Transverse colon (tissue), 4 donors: ENCODE measurements around the gene PHACTR3. TPM values are rescaled to one million over a fixed set of nuclear protein-coding genes. Genes with fewer than 3 reads are reported as not detected.

Experiments used
- DNase-seq: peaks from one replicate; pipeline ENCODE4 v3.0.0-alpha.2; 2019
- H3K27ac ChIP-seq, 4 donors: fragments of 200-600 bp; sonication (generic); 2 replicates each; pipeline ENCODE4 v1.5.1; 2016 to 2018; ENCODE audit warnings: inconsistent platforms in 4 of 4
- H3K27me3 ChIP-seq: fragments of 200-600 bp; sonication (generic); 2 replicates; pipeline ENCODE4 v1.5.1; 2017; ENCODE audit warnings: inconsistent platforms
- H3K36me3 ChIP-seq, 4 donors: fragments of 200-600 bp; sonication (generic); 2 replicates each; pipeline ENCODE4 v1.5.1; 2017 to 2019; ENCODE audit warnings: inconsistent platforms in 4 of 4
- H3K4me1 ChIP-seq, 4 donors: fragments of 200-600 bp; sonication (generic); 2 replicates each; pipeline ENCODE4 v1.5.1; 2017 to 2020; ENCODE audit warnings: inconsistent platforms in 4 of 4
- H3K4me3 ChIP-seq, 4 donors: fragments of 200-600 bp; sonication (generic); 1 replicate in 1 of 4; 2 replicates in 3 of 4; pipeline versions ENCODE4 v1.5.1 to v1.6.1; 2017 to 2019; ENCODE audit warnings: inconsistent platforms in 4 of 4
- H3K9me3 ChIP-seq, 2 donors: fragments of 200-600 bp; sonication (generic); 2 replicates each; pipeline ENCODE4 v1.5.1; 2017 to 2019; ENCODE audit warnings: inconsistent platforms in 2 of 2
- CTCF ChIP-seq, 5 experiments: fragments of 200-600 bp in 3 of 5; fragments of 450-650 bp in 2 of 5; sonication (generic) in 3 of 5; IDR thresholded peaks; 1 replicate in 2 of 5; 2 replicates in 3 of 5; pipeline ENCODE4 v1.5.1; 2016 to 2017; ENCODE audit warnings: antibody characterized with exemption in 5 of 5, inconsistent platforms in 3 of 5, mild to moderate bottlenecking in 2 of 5, moderate library complexity in 1 of 5
- EP300 ChIP-seq: sonication (generic); formaldehyde crosslinking; IDR thresholded peaks from one replicate; pipeline ENCODE4 v1.6.1; 2017; ENCODE audit warnings: antibody characterized with exemption, low read depth
- POLR2A ChIP-seq: fragments of 450-650 bp; IDR thresholded peaks from one replicate; pipeline ENCODE4 v1.6.1; 2016; ENCODE audit warnings: antibody characterized with exemption, mild to moderate bottlenecking, moderate library complexity
- POLR2AphosphoS5 ChIP-seq, 3 donors: sonication (generic); formaldehyde crosslinking; IDR thresholded peaks; one replicate each; pipeline ENCODE4 v1.6.1; 2016; ENCODE audit warnings: antibody characterized with exemption in 3 of 3
- WGBS, 2 donors: methylation state at CpG; one replicate each; pipeline ENCODE4 v1.1.5; 2018; ENCODE audit warnings: low coverage in 1 of 2; 5-methylcytosine and 5-hydroxymethylcytosine counted together
- in situ Hi-C, 4 donors: fragments of 200-750 bp; cut with MboI; loops; one replicate each; pipeline versions ENCODE4 v1.15.0 to v1.15.1; 2017; ENCODE audit warnings: low sequenced_read_pairs in 3 of 4, low pct_ligation_motif_present in 1 of 4, low pct_unique_long_range_greater_than_20kb in 1 of 4
- intact Hi-C: fragments of 100-400 bp; cut with DNase I; formaldehyde crosslinking; loops from one replicate; pipeline ENCODE4 v1.15.1; 2023; ENCODE audit warnings: low total_unique reads
- total RNA-seq, 4 donors: library from RNA; depleted of rRNA; stranded (reverse); fragments of >200 nt; gene quantifications; one replicate each; pipeline ENCODE4 v1.1.0, GENCODE V29; 2016

The PHACTR3 gene
- total RNA-seq, 4 donors from 2014 or later: 1.6 to 7.1 (median 5.6) TPM

DNA sequence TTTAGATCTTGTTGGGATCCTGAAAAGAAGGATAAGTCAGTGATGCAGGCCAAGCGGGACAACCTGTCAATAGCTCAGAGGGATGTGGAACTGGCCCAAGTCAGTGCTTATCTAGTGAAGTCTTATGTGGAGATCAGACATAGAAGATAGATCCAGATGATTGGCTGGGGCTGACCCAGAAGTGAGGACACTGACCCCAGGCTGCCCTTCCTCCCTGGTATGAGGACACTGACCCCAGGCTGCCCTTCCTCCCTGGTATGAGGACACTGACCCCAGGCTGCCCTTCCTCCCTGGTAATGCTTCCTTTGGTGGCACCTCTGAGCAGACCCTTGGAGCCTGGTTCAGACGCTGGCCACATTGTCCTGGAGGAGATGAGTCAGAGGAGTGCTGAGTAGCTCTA is 159.7 kb downstream of the PHACTR3 start:
- H3K27me3 ChIP-seq: no peaks in the 10 kb centered on the region
- intact Hi-C loops (no loop called here), in situ Hi-C loops (loop anchor here in 1 of 4 donors (25.0 kb wide), 1 partner anchor 177 kb away; no protein-coding TSS in a partner anchor)
- no peak for TF ChIP-seq CTCF (IDR thresholded peaks at IDR 0.05)
- H3K9me3 ChIP-seq: no peaks in the 10 kb centered on the region
- H3K4me3 ChIP-seq: no peak overlapping the region
- 69% methylated on average over 2 of the region's 2 CpGs; no CpG with 5 or more reads in 1 of the 2 donors for WGBS, 2 donors
- H3K4me1 ChIP-seq: no peaks in the 10 kb centered on the region
- H3K36me3 ChIP-seq: no peaks in the 10 kb centered on the region
- no peak overlapping the region for H3K27ac ChIP-seq
- no peak for DNase-seq

GRCh38 chr20:59765599-59766177 is 161.3 kb downstream of the PHACTR3 start:
- H3K4me1 ChIP-seq: no peaks in the 10 kb centered on the region
- H3K9me3 ChIP-seq: no peaks in the 10 kb centered on the region
- TF ChIP-seq CTCF (IDR thresholded peaks at IDR 0.05): no peak
- no peak for TF ChIP-seq POLR2AphosphoS5 (IDR thresholded peaks at IDR 0.05)
- no peak for TF ChIP-seq POLR2A
- TF ChIP-seq EP300: no peak
- intact Hi-C loops: no loop called here
- no peak overlapping the region for H3K27ac ChIP-seq
- H3K4me3 ChIP-seq: no peak overlapping the region
- DNase-seq: no peak
- WGBS, 2 donors: 71 to 76% methylated on average over 1 to 4 of the region's 4 CpGs
- in situ Hi-C loops: loop anchor here in 1 of 4 donors (25.0 kb wide), 1 partner anchor 178 kb away; no protein-coding TSS in a partner anchor
- no peaks in the 10 kb centered on the region for H3K36me3 ChIP-seq
- H3K27me3 ChIP-seq: no peaks in the 10 kb centered on the region

DNA sequence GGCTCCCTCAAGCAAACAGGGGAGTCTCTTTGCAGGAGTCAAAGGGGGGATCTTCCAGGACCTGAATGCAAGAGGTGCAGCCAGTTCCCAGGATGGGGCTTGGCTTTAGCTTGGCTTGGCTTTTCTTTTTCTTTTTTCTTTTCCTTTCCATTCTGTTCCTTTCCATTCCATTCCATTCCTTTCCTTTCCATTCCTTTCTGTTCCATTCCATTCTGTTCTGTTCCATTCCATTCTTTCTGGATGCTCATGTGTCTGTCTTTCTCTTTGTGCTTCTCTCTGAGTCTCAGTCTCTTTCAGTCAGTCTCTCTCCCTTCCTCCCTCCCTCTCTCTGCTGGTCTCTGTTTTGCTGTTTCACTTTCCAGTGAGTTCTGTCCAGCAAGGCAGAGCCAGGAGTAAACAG is 163.3 kb downstream of the PHACTR3 start:
- in situ Hi-C loops: loop anchor here in 1 of 4 donors (25.0 kb wide), 1 partner anchor 180 kb away; no protein-coding TSS in a partner anchor
- TF ChIP-seq CTCF (IDR thresholded peaks at IDR 0.05): no peak
- TF ChIP-seq EP300: no peak
- TF ChIP-seq POLR2A: no peak
- no peak for TF ChIP-seq POLR2AphosphoS5 (IDR thresholded peaks at IDR 0.05)
- no peak overlapping the region for H3K4me3 ChIP-seq
- no peak overlapping the region for H3K27ac ChIP-seq
- no peak for DNase-seq
- intact Hi-C loops: no loop called here
- H3K4me1 ChIP-seq: no peaks in the 10 kb centered on the region
- no peaks in the 10 kb centered on the region for H3K27me3 ChIP-seq
- no peaks in the 10 kb centered on the region for H3K36me3 ChIP-seq
- no peaks in the 10 kb centered on the region for H3K9me3 ChIP-seq

DNA sequence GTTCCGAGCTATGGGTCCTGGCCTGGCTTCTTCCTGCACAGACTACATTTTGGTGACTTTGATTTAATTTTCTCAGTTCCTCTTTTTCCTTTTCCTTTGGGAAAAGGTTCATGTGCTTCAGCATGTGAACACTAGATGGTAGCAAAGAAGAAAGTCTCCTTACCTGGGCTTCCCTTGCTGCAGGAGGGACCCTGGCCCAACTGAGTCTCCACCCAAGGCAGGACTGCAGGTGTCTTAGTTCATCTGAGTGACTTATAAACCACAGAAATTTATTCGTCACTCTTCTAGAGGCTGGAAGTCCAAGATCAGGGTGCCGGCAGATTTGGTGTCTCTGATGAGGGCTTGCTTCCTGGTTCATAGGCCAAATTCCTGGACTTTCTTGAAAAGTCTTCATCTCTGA is 165.9 kb downstream of the PHACTR3 start:
- WGBS, 2 donors: 56% methylated on average over 3 of the region's 3 CpGs; no CpG with 5 or more reads in 1 of the 2 donors
- H3K9me3 ChIP-seq: no peaks in the 10 kb centered on the region

More for the DNA sequence above, 165.9 kb downstream of the PHACTR3 start:
- no peak for DNase-seq
- peaks cover 0 to 3% (median 0%) of the 10 kb centered on the region in 4 donors for H3K4me1 ChIP-seq
- no peak overlapping the region for H3K27ac ChIP-seq
- intact Hi-C loops: no loop called here
- H3K27me3 ChIP-seq: no peaks in the 10 kb centered on the region
- H3K36me3 ChIP-seq: no peaks in the 10 kb centered on the region
- no peak overlapping the region for H3K4me3 ChIP-seq
- in situ Hi-C loops: loop anchor here in 1 of 4 donors (25.0 kb wide), 1 partner anchor 183 kb away; no protein-coding TSS in a partner anchor
- no peak for TF ChIP-seq POLR2A
- no peak for TF ChIP-seq EP300
- TF ChIP-seq CTCF (IDR thresholded peaks at IDR 0.05): no peak
- no peak for TF ChIP-seq POLR2AphosphoS5 (IDR thresholded peaks at IDR 0.05)
